HEK293 (cell line): Measurements from ENCODE around the gene EIF2D.
A peak's percentile ranks its signal among the peaks of the same experiment; 100 is the strongest.

Experiments used
- CTCF ChIP-seq: fragments of 450-650 bp; formaldehyde crosslinking; IDR thresholded peaks from 2 replicates; pipeline ENCODE4 v1.5.1; 2016; ENCODE audit warnings: missing biosample characterization, missing genetic modification characterization
- PRDM2 ChIP-seq: fragments of 450-650 bp; formaldehyde crosslinking; IDR thresholded peaks from 2 replicates; pipeline ENCODE4 v1.5.1; 2016; ENCODE audit warnings: missing biosample characterization, missing genetic modification characterization, borderline replicate concordance
- ZNF133 ChIP-seq: fragments of 450-650 bp; formaldehyde crosslinking; IDR thresholded peaks from 2 replicates; pipeline ENCODE4 v1.5.1; 2016; ENCODE audit warnings: missing biosample characterization, missing genetic modification characterization
- ZNF202 ChIP-seq: fragments of 450-650 bp; formaldehyde crosslinking; IDR thresholded peaks from 2 replicates; pipeline ENCODE4 v1.5.1; 2016; ENCODE audit warnings: missing biosample characterization, missing genetic modification characterization, borderline replicate concordance
- ZNF274 ChIP-seq, 2 experiments: fragments of 200-500 bp in 1 of 2; fragments of 450-650 bp in 1 of 2; sonication (Bioruptor generic) in 1 of 2; formaldehyde crosslinking in 1 of 2; IDR thresholded peaks; 2 replicates each; pipeline versions ENCODE4 v1.5.1 to v1.6.1; 2014 to 2016; ENCODE audit warnings: borderline replicate concordance in 1 of 2, inconsistent platforms in 1 of 2, low read length in 1 of 2, missing biosample characterization in 1 of 2, missing genetic modification characterization in 1 of 2
- ZNF449 ChIP-seq: fragments of 450-650 bp; formaldehyde crosslinking; IDR thresholded peaks from 2 replicates; pipeline ENCODE4 v1.5.1; 2017; ENCODE audit warnings: missing biosample characterization, mild to moderate bottlenecking, missing genetic modification characterization, moderate library complexity

GRCh38 chr1:206606867-206607266 is 5.4 kb downstream of the EIF2D start:
- TF ChIP-seq ZNF274 (IDR thresholded peaks at IDR 0.05; ENCODE audit: low read length): no peak
- no peak for TF ChIP-seq ZNF274 (tag by site-specific recombination; IDR thresholded peaks at IDR 0.05; ENCODE audit: borderline replicate concordance)
- no peak for TF ChIP-seq ZNF133 (tag by site-specific recombination)
- TF ChIP-seq ZNF202: no peak
- TF ChIP-seq ZNF449 (tag by site-specific recombination): no peak
- peak; percentile 63; the same call in 1 of the 2 replicates for TF ChIP-seq CTCF (tag by site-specific recombination)
- no peak for TF ChIP-seq PRDM2 (tag by site-specific recombination)
